Smooth muscle cell of the pulmonary artery (primary cell): ENCODE measurements around the gene CCN2. TPM values are rescaled to one million over a fixed set of nuclear protein-coding genes. Genes with fewer than 3 reads are reported as not detected.

Experiments
- total RNA-seq: library from RNA; depleted of rRNA; stranded (reverse); fragments of >200 nt; gene quantifications from 2 replicates; pipeline ENCODE4 v1.2.3, GENCODE V29; 2014

CCN2 gene
- total RNA-seq, result 658 and 710 TPM in 2 replicates

GRCh38 chr6:131950767-131951575 is at the start of gene CCN2:
TSS of gene CCN2 (minus strand) at chr6:131951372. CDS start at chr6:131951172, 200 bp downstream.

Other genes with a start within 250 kb of the CCN2 start
- not detected in 2 replicates for gene OR2A4, start 250.0 kb downstream of the CCN2 start, total RNA-seq
- not detected in 2 replicates for gene CTAGE9, start 240.4 kb downstream of the CCN2 start, total RNA-seq
- 4.8 and 37.4 TPM in 2 replicates for gene ENPP1, start 143.4 kb downstream of the CCN2 start, total RNA-seq